ENCODE measurements around the gene BMP8B. TPM values are rescaled to one million over a fixed set of nuclear protein-coding genes. Genes with fewer than 3 reads are reported as not detected.
"Not testable (repeated sequence)": the region's sequence is repeated elsewhere in the genome, so short reads cannot be mapped to it uniquely, and the experiment has no call there.

BMP8B gene
- total RNA-seq, 1 experiment from 2014 or later = 5.9 TPM

DNA sequence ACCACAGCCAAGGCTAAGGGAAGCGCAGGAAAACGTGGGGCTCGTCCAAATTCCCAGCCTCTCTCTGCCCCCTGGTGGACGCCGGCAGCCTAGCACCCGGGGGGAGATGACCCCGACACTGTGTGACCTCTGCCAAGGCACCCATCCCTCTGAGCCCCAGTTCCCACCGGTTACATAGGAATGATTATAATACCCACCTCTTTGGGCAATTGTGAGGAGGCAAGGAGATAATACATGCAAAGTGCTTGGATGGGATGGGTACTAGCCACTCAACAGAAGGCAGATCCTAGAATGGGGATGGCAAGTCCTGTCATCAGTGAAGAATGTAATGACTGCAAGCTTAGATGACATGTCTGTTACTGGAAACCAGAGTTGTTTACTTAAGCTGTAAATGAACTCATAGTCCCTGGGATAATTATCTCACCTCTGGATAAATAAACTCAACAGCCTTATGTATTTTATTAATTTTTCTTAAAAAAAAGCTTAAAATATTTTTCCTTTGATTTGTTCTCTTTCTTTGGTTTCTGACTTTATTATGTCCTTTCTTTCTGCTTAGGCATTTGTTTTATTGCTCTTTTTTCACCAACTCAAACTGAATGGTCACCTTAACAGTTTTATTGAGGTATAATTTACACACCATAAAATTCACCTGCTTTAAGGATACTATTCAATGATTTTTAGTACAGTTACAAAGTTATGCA is 11.3 kb upstream of the BMP8B start:
- peak overlapping the region; percentile 25 for H3K4me3 ChIP-seq (ENCODE audit: low read depth, low read length)
- peak; percentile 65 to 78 for TF ChIP-seq CTCF (IDR thresholded peaks at IDR 0.05; ENCODE audit: insufficient read depth in 1 of 2, low read depth in 1 of 2, low read length in 1 of 2, severe bottlenecking in 1 of 2, unreplicated experiment in 1 of 2)
- H3K36me3 Mint-ChIP-seq (ENCODE audit: insufficient read depth, unreplicated experiment) = no peaks in the 10 kb centered on the region
- BruUV-seq (replicated peaks) = TSS peak; percentile 84
- POLR2A ChIA-PET = interaction anchor here (1.0 kb wide), 1 partner anchor 61 kb away, joined by 5 read pairs; the partner anchor contains the start of gene PPIE
- peak; percentile 75 to 86 for DNase-seq
- peaks cover 16% of the 10 kb centered on the region for H3K4me1 ChIP-seq
- H3K27me3 Mint-ChIP-seq (ENCODE audit: insufficient read depth, unreplicated experiment) = no peaks in the 10 kb centered on the region
- H3K4me1 Mint-ChIP-seq (ENCODE audit: low read depth, unreplicated experiment) = no peaks in the 10 kb centered on the region
- peak overlapping the region; percentile 86 for H3K27ac Mint-ChIP-seq (ENCODE audit: unreplicated experiment)
- no peaks in the 10 kb centered on the region for H3K27me3 ChIP-seq (replicated peaks; ENCODE audit: control insufficient read depth, insufficient read depth, low read length)
- CTCF ChIA-PET = interaction anchor here (0.7 to 1.0 kb wide), 4 partner anchors 61 to 216 kb away, joined by 3 to 6 read pairs (median 4); partner anchors contain the start of gene PPIE
- peak overlapping the region; percentile 70 for H3K4me3 Mint-ChIP-seq (ENCODE audit: unreplicated experiment)
- no peaks in the 10 kb centered on the region for H3K9me3 Mint-ChIP-seq (ENCODE audit: unreplicated experiment)
- no peaks in the 10 kb centered on the region for H3K9me3 ChIP-seq
- intact Hi-C loops (cut with micrococcal nuclease; ENCODE audit: unreplicated experiment) = loop anchor here (1.0 to 5.0 kb wide), 2 partner anchors 78 to 98 kb away; no protein-coding TSS in a partner anchor
- no peaks in the 10 kb centered on the region for H3K36me3 ChIP-seq (ENCODE audit: control insufficient read depth, insufficient read depth, low read length)

DNA sequence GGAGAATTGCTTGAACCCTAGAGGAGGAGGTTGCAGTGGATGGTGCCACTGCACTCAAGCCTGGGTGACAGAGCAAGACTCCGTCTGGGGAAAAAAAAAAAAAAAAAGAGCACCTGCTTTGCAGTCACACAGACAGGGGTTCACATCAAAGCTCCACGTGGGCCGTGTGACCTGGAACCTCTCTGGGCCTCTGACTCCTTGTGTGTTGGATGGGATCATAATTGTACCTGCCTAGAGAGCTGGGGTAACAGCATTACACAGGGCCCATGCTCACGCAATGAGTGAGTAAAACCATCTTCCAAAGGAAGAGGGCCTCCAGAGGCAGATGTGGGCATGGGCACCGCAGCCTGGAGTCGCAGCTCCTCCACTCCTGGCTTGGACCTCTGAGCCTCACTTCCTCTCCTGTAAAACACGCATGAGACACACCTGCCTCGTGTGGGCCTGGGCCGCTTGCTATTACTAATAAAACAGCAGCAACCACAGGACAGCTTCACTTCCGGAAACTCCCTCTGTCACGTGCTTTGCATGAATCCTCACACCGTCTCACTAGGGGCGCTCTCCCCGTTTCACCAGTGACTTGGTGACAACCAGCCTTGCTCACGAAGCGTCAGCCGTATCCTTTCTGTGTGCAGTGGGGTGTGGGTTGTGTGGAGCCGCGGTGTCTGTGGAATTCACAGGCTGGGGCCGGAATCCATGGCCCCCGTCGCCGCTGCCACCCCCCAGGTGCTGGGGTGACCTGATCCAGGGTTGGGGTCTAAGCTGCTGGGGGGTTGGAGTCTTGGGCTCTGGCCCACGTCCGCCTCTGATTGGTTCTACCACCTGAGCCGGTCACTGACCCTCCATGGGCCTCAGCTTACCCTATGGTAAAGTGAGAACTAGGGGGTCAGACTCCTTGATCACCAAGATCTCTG is 10.4 kb upstream of the BMP8B start:
- peak; percentile 86 to 93 for DNase-seq
- TF ChIP-seq CTCF (IDR thresholded peaks at IDR 0.05; ENCODE audit: insufficient read depth in 1 of 2, low read depth in 1 of 2, low read length in 1 of 2, severe bottlenecking in 1 of 2, unreplicated experiment in 1 of 2) = peak in 1 of 2 experiments; percentile 54
- ChIA-PET POLR2A (interaction anchor here (0.6 to 1.0 kb wide), 2 partner anchors 12 to 61 kb away, joined by 3 to 5 read pairs; partner anchors contain the start of gene PPIE), CTCF (interaction anchor here (0.7 to 1.0 kb wide), 7 partner anchors 12 to 216 kb away, joined by 3 to 8 read pairs (median 3); partner anchors contain the start of genes MYCL and PPIE)
- H3K9me3 ChIP-seq; H3K9me3 Mint-ChIP-seq (ENCODE audit: unreplicated experiment); H3K36me3 Mint-ChIP-seq (ENCODE audit: insufficient read depth, unreplicated experiment); H3K27me3 Mint-ChIP-seq (ENCODE audit: insufficient read depth, unreplicated experiment); H3K27me3 ChIP-seq (replicated peaks; ENCODE audit: control insufficient read depth, insufficient read depth, low read length); H3K36me3 ChIP-seq (ENCODE audit: control insufficient read depth, insufficient read depth, low read length); H3K4me1 Mint-ChIP-seq (ENCODE audit: low read depth, unreplicated experiment): not testable (repeated sequence)
- Histone ChIP-seq H3K4me3 (ENCODE audit: low read depth, low read length) (peak overlapping the region; percentile 25), H3K4me1 (peaks cover 16% of the 10 kb centered on the region)
- peak overlapping the region; percentile 86 for H3K27ac Mint-ChIP-seq (ENCODE audit: unreplicated experiment)
- BruUV-seq (replicated peaks) = TSS peak; percentile 62
- peak overlapping the region; percentile 70 for H3K4me3 Mint-ChIP-seq (ENCODE audit: unreplicated experiment)
- intact Hi-C loops (cut with micrococcal nuclease; ENCODE audit: unreplicated experiment) = loop anchor here (1.0 to 5.0 kb wide), 2 partner anchors 77 to 97 kb away; no protein-coding TSS in a partner anchor

DNA sequence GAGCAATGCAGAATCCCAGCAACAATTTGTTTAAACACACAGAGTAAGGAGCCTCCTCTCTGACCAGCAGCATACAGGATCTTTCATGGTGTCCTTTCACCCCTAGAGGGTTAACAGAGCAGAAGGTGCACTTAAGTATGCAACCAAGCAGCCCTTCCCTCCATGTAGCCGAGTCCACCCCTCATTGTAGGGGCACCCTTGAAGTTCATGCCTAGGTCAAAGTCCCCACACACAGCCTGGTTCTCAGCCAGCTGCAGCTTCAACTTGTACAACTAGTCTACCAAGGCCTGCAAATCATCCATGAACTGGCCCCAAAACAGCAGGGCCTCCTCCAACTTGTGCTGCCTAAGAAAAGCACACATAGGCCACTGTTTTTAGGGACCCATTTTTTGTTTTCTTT is 7.0 kb upstream of the BMP8B start:
- H3K4me3 ChIP-seq (ENCODE audit: low read depth, low read length) = no peak overlapping the region
- POLR2A ChIA-PET = no interaction called here
- Mint-ChIP-seq H3K9me3 (ENCODE audit: unreplicated experiment) (no peaks in the 10 kb centered on the region), H3K27me3 (ENCODE audit: insufficient read depth, unreplicated experiment) (no peaks in the 10 kb centered on the region), H3K36me3 (ENCODE audit: insufficient read depth, unreplicated experiment) (no peaks in the 10 kb centered on the region), H3K4me1 (ENCODE audit: low read depth, unreplicated experiment) (no peaks in the 10 kb centered on the region), H3K27ac (ENCODE audit: unreplicated experiment) (no peak overlapping the region), H3K4me3 (ENCODE audit: unreplicated experiment) (no peak overlapping the region)
- H3K9me3 ChIP-seq = no peaks in the 10 kb centered on the region
- H3K36me3 ChIP-seq (ENCODE audit: control insufficient read depth, insufficient read depth, low read length) = no peaks in the 10 kb centered on the region
- intact Hi-C loops (cut with micrococcal nuclease; ENCODE audit: unreplicated experiment) = loop anchor here (5.0 kb wide), 1 partner anchor 73 kb away; no protein-coding TSS in a partner anchor
- CTCF ChIA-PET = no interaction called here
- H3K27me3 ChIP-seq (replicated peaks; ENCODE audit: control insufficient read depth, insufficient read depth, low read length) = no peaks in the 10 kb centered on the region
- peak; percentile 64 to 70 for DNase-seq
- BruUV-seq (replicated peaks) = no TSS peak
- H3K4me1 ChIP-seq = peaks cover 16% of the 10 kb centered on the region
- no peak for TF ChIP-seq CTCF (IDR thresholded peaks at IDR 0.05; ENCODE audit: insufficient read depth in 1 of 2, low read depth in 1 of 2, low read length in 1 of 2, severe bottlenecking in 1 of 2, unreplicated experiment in 1 of 2)

Data from Caco-2 (cell line).